PC-9 (cell line): ENCODE measurements around the gene COIL.

ENCODE experiments used
- EZH2 ChIP-seq: fragments of 200-600 bp; sonication (generic); IDR thresholded peaks from 2 replicates; pipeline ENCODE4 v1.8.0; 2017; ENCODE audit warnings: antibody characterized with exemption, low read depth
- TF ChIP-seq, protein P1 (sequence below): fragments of 200-600 bp; sonication (generic); conservative IDR thresholded peaks from 2 replicates; pipeline ENCODE4 v1.6.1; 2017; ENCODE audit warnings: mixed run types, antibody characterized with exemption, mild to moderate bottlenecking, moderate library complexity

DNA sequence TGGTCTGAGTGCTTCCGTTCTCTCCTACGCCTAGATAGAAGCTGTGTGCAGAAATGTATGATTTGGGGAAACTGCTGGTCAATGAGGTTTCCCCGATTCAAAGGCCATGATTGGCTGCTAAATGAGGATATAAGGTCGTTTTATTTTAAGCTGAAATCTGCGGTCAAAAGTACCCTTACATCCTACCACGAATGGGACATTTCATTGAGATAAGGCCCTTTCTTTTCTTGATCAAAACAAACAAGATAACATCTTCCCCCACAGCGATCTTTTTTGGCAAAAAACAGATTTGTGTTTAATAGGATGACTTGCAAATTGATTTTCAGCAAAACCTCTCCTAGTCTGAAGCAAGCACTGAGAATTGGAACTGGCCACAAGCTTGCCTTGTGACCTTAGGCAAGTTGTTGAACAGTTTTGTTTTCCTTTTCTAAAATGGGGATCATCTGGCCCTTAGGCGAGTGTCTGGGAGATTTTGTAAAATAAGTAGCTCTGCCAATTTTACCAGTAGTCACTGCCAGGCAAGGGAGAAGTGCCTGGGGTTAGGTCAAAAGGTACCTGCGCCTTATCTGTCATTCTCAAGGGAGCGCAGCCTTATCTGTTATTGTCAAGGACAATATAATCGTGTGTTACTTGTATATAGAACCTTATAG is 17.7 kb upstream of the COIL start:
- TF ChIP-seq, protein P1, sequence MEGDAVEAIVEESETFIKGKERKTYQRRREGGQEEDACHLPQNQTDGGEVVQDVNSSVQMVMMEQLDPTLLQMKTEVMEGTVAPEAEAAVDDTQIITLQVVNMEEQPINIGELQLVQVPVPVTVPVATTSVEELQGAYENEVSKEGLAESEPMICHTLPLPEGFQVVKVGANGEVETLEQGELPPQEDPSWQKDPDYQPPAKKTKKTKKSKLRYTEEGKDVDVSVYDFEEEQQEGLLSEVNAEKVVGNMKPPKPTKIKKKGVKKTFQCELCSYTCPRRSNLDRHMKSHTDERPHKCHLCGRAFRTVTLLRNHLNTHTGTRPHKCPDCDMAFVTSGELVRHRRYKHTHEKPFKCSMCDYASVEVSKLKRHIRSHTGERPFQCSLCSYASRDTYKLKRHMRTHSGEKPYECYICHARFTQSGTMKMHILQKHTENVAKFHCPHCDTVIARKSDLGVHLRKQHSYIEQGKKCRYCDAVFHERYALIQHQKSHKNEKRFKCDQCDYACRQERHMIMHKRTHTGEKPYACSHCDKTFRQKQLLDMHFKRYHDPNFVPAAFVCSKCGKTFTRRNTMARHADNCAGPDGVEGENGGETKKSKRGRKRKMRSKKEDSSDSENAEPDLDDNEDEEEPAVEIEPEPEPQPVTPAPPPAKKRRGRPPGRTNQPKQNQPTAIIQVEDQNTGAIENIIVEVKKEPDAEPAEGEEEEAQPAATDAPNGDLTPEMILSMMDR, result no peak
- TF ChIP-seq EZH2, result no peak
